AML-193 (cell line): Measurements from ENCODE around the gene ACTN3.

Experiments used
- DNase-seq, 2 experiments: peaks; one replicate each; lab custom pipeline; 2025; lab: John Stamatoyannopoulos, UW

ACTN3 gene

GRCh38 chr11:66545701-66546367 is 869 bp upstream of the ACTN3 start, which contains the start of gene ZDHHC24:
TSS of gene ZDHHC24 (minus strand) at chr11:66546048. CDS start at chr11:66546003, 45 bp downstream.
- DNase-seq, result peak; percentile 92 to 95

- DNase-seq, result no peak
Observed at GRCh38 chr11:66546966-66547661, 411 bp downstream of the ACTN3 start.

- no peak for DNase-seq
Observed at GRCh38 chr11:66547662-66548009, 933 bp downstream of the ACTN3 start.

GRCh38 chr11:66548041-66548440 is 1.3 kb downstream of the ACTN3 start:
- no peak for DNase-seq

- DNase-seq, result no peak
Observed at GRCh38 chr11:66548774-66549630, 2.3 kb downstream of the ACTN3 start.

GRCh38 chr11:66549696-66550095 is 3.0 kb downstream of the ACTN3 start:
- no peak for DNase-seq

GRCh38 chr11:66550887-66551286 is 4.2 kb downstream of the ACTN3 start:
- DNase-seq, result no peak

- no peak for DNase-seq
Observed at GRCh38 chr11:66554602-66555001, 7.9 kb downstream of the ACTN3 start.

GRCh38 chr11:66555416-66555815 is 8.7 kb downstream of the ACTN3 start:
- no peak for DNase-seq

- DNase-seq, result no peak
Observed at GRCh38 chr11:66556086-66556485, 9.4 kb downstream of the ACTN3 start.

GRCh38 chr11:66557733-66558326 is 11.1 kb downstream of the ACTN3 start:
- no peak for DNase-seq

- no peak for DNase-seq
Observed at GRCh38 chr11:66559142-66559865, 12.6 kb downstream of the ACTN3 start.

GRCh38 chr11:66559866-66560676 is 13.4 kb downstream of the ACTN3 start:
- no peak for DNase-seq

- DNase-seq, result no peak
Observed at GRCh38 chr11:66561178-66561974, 14.7 kb downstream of the ACTN3 start.

- no peak for DNase-seq
Observed at GRCh38 chr11:66561975-66562248, 15.2 kb downstream of the ACTN3 start.

- no peak for DNase-seq
Observed at GRCh38 chr11:66562275-66562674, 15.6 kb downstream of the ACTN3 start.

GRCh38 chr11:66562907-66563583 is 16.3 kb downstream of the ACTN3 start:
- DNase-seq, result no peak

GRCh38 chr11:66563832-66564231 is 17.1 kb downstream of the ACTN3 start:
- DNase-seq, result no peak

GRCh38 chr11:66564538-66564937 is 17.8 kb downstream of the ACTN3 start:
- DNase-seq, result no peak

- DNase-seq, result no peak
Observed at GRCh38 chr11:66564984-66565383, 18.3 kb downstream of the ACTN3 start.
